ENCODE measurements around the gene SLC23A2. TPM values are rescaled to one million over a fixed set of nuclear protein-coding genes. Genes with fewer than 3 reads are reported as not detected.
"Not testable (repeated sequence)": the region's sequence is repeated elsewhere in the genome, so short reads cannot be mapped to it uniquely, and the experiment has no call there.

The SLC23A2 gene
- polyA plus RNA-seq, 1 donor = 9.4 TPM

- no peak for DNase-seq (ENCODE audit: low read depth)
Observed at GRCh38 chr20:4876731-4877130, 124.6 kb downstream of the SLC23A2 start.

GRCh38 chr20:4876301-4876700 lies 125.0 kb downstream of the SLC23A2 start:
- DNase-seq (ENCODE audit: low read depth) = no peak

- no peak for DNase-seq (ENCODE audit: low read depth)
Observed at GRCh38 chr20:4875578-4876067, 125.7 kb downstream of the SLC23A2 start.

GRCh38 chr20:4873396-4873795 lies 127.9 kb downstream of the SLC23A2 start:
- no peak for DNase-seq (ENCODE audit: low read depth)

GRCh38 chr20:4871486-4871885 lies 129.8 kb downstream of the SLC23A2 start:
- DNase-seq (ENCODE audit: low read depth) = no peak

- DNase-seq (ENCODE audit: low read depth) = no peak
Observed at GRCh38 chr20:4870906-4871305, 130.4 kb downstream of the SLC23A2 start.

GRCh38 chr20:4869290-4870193 lies 131.8 kb downstream of the SLC23A2 start:
- DNase-seq (ENCODE audit: low read depth) = no peak

- no peak for DNase-seq (ENCODE audit: low read depth)
Observed at GRCh38 chr20:4867051-4867450, 134.3 kb downstream of the SLC23A2 start.

GRCh38 chr20:4866429-4866828 lies 134.9 kb downstream of the SLC23A2 start:
- no peak for DNase-seq (ENCODE audit: low read depth)

- DNase-seq (ENCODE audit: low read depth) = no peak
Observed at GRCh38 chr20:4864311-4864752, 137.0 kb downstream of the SLC23A2 start.

- DNase-seq (ENCODE audit: low read depth) = no peak
Observed at GRCh38 chr20:4862661-4863060, 138.6 kb downstream of the SLC23A2 start.

GRCh38 chr20:4861961-4862360 lies 139.3 kb downstream of the SLC23A2 start:
- DNase-seq (ENCODE audit: low read depth) = no peak

GRCh38 chr20:4858000-4858399 lies 143.3 kb downstream of the SLC23A2 start:
- DNase-seq (ENCODE audit: low read depth) = no peak

GRCh38 chr20:4856022-4856755 lies 145.1 kb downstream of the SLC23A2 start:
- no peak for DNase-seq (ENCODE audit: low read depth)

- no peak for DNase-seq (ENCODE audit: low read depth)
Observed at GRCh38 chr20:4855555-4855954, 145.8 kb downstream of the SLC23A2 start.

- DNase-seq (ENCODE audit: low read depth) = no peak
Observed at GRCh38 chr20:4855097-4855496, 146.2 kb downstream of the SLC23A2 start.

- DNase-seq (ENCODE audit: low read depth) = no peak
Observed at GRCh38 chr20:4854561-4854901, 146.8 kb downstream of the SLC23A2 start.

GRCh38 chr20:4853757-4854560 lies 147.4 kb downstream of the SLC23A2 start:
- DNase-seq (ENCODE audit: low read depth) = no peak

- DNase-seq (ENCODE audit: low read depth) = no peak
Observed at GRCh38 chr20:4853004-4853403, 148.3 kb downstream of the SLC23A2 start.

GRCh38 chr20:4850960-4851359 lies 150.3 kb downstream of the SLC23A2 start:
- no peak for DNase-seq (ENCODE audit: low read depth)

GRCh38 chr20:4848829-4849228 lies 152.5 kb downstream of the SLC23A2 start:
- DNase-seq (ENCODE audit: low read depth) = not testable (repeated sequence)

GRCh38 chr20:4848041-4848440 lies 153.3 kb downstream of the SLC23A2 start:
- no peak for DNase-seq (ENCODE audit: low read depth)

Measured in forelimb muscle (tissue), 1 donor.